Spleen (tissue), 7 donors: Measurements from ENCODE around the gene USP24.

Experiments
- POLR2A ChIP-seq, 3 donors: fragments of 450-650 bp; IDR thresholded peaks; one replicate each; pipeline ENCODE4 v1.5.1; 2017; ENCODE audit warnings: antibody characterized with exemption in 3 of 3, mild to moderate bottlenecking in 1 of 3
- POLR2AphosphoS5 ChIP-seq, 3 donors: sonication (generic); formaldehyde crosslinking; IDR thresholded peaks; one replicate each; pipeline ENCODE4 v1.5.1; 2017; ENCODE audit warnings: antibody characterized with exemption in 3 of 3
- TF ChIP-seq, protein P1 (sequence below), 11 experiments: fragments of 200-600 bp in 7 of 11; fragments of 450-650 bp in 4 of 11; sonication (generic) in 4 of 11; IDR thresholded peaks in 8 of 11; conservative IDR thresholded peaks in 3 of 11; 1 replicate in 7 of 11; 2 replicates in 4 of 11; pipeline versions ENCODE4 v1.4.0 to v1.8.0; 2016 to 2021; ENCODE audit warnings: antibody characterized with exemption in 11 of 11, inconsistent platforms in 4 of 11, mild to moderate bottlenecking in 1 of 11
- donor health status: DM: no; HTN: no; CAD: no; lungs with moderate emphysema.
- donor health status: DM: no; HTN: no; CAD: no.
- donor health status: DM: no; HTN: no; CAD: no.

GRCh38 chr1:55063577-55063942 lies 151.6 kb downstream of the USP24 start:
- TF ChIP-seq, protein P1, sequence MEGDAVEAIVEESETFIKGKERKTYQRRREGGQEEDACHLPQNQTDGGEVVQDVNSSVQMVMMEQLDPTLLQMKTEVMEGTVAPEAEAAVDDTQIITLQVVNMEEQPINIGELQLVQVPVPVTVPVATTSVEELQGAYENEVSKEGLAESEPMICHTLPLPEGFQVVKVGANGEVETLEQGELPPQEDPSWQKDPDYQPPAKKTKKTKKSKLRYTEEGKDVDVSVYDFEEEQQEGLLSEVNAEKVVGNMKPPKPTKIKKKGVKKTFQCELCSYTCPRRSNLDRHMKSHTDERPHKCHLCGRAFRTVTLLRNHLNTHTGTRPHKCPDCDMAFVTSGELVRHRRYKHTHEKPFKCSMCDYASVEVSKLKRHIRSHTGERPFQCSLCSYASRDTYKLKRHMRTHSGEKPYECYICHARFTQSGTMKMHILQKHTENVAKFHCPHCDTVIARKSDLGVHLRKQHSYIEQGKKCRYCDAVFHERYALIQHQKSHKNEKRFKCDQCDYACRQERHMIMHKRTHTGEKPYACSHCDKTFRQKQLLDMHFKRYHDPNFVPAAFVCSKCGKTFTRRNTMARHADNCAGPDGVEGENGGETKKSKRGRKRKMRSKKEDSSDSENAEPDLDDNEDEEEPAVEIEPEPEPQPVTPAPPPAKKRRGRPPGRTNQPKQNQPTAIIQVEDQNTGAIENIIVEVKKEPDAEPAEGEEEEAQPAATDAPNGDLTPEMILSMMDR (IDR thresholded peaks at IDR 0.05 in 8 of 11, conservative IDR thresholded peaks at IDR 0.05 in 3 of 11), result no peak
- TF ChIP-seq POLR2A (IDR thresholded peaks at IDR 0.05), result no peak
- TF ChIP-seq POLR2AphosphoS5 (IDR thresholded peaks at IDR 0.05), result no peak
